Epithelial cell of esophagus (primary cell): ENCODE results near the gene AASDHPPT.

Experiments used
- DNase-seq: peaks from one replicate; pipeline ENCODE4 v3.0.0; 2010; ENCODE audit warnings: low read depth
- H3K4me3 ChIP-seq: 2 replicates; pipeline ENCODE4 v1.5.1; 2011; ENCODE audit warnings: mild to moderate bottlenecking, low read length, control low read depth
- CTCF ChIP-seq: IDR thresholded peaks from 2 replicates; pipeline ENCODE4 v1.5.1; 2011; ENCODE audit warnings: low read depth, mild to moderate bottlenecking, low read length, control low read depth, inconsistent platforms; ENCODE audit not compliant: insufficient read depth; ENCODE audit errors: missing control alignments

AASDHPPT gene

GRCh38 chr11:106086135-106086534 is 8.7 kb downstream of the AASDHPPT start:
- no peak overlapping the region for H3K4me3 ChIP-seq
- DNase-seq = no peak
- no peak for TF ChIP-seq CTCF

- TF ChIP-seq CTCF = no peak
- DNase-seq = no peak
- no peak overlapping the region for H3K4me3 ChIP-seq
These were observed 9.4 kb downstream of the AASDHPPT start for GRCh38 chr11:106086850-106087249.

- no peak overlapping the region for H3K4me3 ChIP-seq
- peak; percentile 66 for DNase-seq
- peak; percentile 93 for TF ChIP-seq CTCF
These were observed 10.5 kb downstream of the AASDHPPT start for GRCh38 chr11:106087815-106088435.

- DNase-seq = peak; percentile 16
- H3K4me3 ChIP-seq = no peak overlapping the region
- no peak for TF ChIP-seq CTCF
These were observed 11.4 kb downstream of the AASDHPPT start for GRCh38 chr11:106088896-106089295.

- peak; percentile 87 for DNase-seq
- TF ChIP-seq CTCF = no peak
- no peak overlapping the region for H3K4me3 ChIP-seq
These were observed 14.1 kb downstream of the AASDHPPT start for GRCh38 chr11:106091480-106092123.

- TF ChIP-seq CTCF = no peak
- no peak overlapping the region for H3K4me3 ChIP-seq
- no peak for DNase-seq
These were observed 15.0 kb downstream of the AASDHPPT start for GRCh38 chr11:106092446-106092845.
